Astrocyte (in vitro differentiated cells and primary cell): Measurements from ENCODE around the gene FAM83E.

Source experiments
- EZH2 ChIP-seq: IDR thresholded peaks from 2 replicates; pipeline ENCODE4 v1.6.1; 2012; ENCODE audit warnings: mild to moderate bottlenecking, low read length, inconsistent platforms; ENCODE audit not compliant: insufficient read depth
- TF ChIP-seq, protein P1 (sequence below): IDR thresholded peaks from 2 replicates; pipeline ENCODE4 v1.5.1; 2011; ENCODE audit warnings: low read depth, mild to moderate bottlenecking, inconsistent platforms, low read length, moderate library complexity; ENCODE audit not compliant: insufficient read depth

DNA sequence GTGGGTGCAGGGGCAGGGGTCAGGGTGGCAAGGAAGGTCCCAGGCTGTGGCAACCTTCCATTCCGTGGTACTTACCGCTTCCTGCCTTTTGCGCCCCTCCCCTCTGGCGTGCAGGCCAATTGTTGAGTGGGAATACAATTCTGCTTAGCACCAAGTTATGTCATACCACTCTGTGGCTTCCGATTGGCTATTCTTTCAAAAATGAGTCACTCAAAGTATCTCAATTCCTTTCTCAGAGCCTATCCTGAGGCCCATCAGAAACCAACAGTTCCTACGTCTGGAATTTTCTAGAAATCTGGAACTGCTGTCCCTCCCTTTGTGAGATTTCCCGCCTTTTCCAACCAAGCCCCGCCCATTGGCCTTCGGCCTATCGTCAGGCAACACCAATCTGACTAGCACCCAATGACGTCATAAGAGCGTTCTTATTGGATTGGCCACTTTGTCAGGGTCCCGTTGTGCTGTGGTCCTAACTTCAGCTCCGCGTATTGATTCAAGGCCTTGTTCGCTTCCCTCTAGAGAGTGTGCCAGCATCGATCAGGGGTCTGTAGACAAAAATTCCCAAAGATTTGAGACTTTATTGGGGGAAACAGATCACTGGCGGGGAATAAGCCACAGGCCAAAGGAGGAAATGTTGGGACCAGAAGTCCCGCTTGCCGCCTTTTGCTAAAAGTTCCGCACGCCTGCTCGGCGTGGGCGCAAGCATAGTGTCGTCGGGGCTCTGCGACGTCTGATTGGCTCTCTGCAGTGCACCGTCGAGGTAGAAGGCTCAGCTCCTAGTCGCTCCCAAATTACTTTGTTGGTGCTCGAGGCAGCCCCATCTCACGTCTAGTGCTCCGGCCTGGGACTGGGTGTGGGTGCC lies 46.2 kb upstream of the FAM83E start:
- TF ChIP-seq, protein P1, sequence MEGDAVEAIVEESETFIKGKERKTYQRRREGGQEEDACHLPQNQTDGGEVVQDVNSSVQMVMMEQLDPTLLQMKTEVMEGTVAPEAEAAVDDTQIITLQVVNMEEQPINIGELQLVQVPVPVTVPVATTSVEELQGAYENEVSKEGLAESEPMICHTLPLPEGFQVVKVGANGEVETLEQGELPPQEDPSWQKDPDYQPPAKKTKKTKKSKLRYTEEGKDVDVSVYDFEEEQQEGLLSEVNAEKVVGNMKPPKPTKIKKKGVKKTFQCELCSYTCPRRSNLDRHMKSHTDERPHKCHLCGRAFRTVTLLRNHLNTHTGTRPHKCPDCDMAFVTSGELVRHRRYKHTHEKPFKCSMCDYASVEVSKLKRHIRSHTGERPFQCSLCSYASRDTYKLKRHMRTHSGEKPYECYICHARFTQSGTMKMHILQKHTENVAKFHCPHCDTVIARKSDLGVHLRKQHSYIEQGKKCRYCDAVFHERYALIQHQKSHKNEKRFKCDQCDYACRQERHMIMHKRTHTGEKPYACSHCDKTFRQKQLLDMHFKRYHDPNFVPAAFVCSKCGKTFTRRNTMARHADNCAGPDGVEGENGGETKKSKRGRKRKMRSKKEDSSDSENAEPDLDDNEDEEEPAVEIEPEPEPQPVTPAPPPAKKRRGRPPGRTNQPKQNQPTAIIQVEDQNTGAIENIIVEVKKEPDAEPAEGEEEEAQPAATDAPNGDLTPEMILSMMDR: no peak
- TF ChIP-seq EZH2: no peak
